ENCODE results near the gene IL26.

DNA sequence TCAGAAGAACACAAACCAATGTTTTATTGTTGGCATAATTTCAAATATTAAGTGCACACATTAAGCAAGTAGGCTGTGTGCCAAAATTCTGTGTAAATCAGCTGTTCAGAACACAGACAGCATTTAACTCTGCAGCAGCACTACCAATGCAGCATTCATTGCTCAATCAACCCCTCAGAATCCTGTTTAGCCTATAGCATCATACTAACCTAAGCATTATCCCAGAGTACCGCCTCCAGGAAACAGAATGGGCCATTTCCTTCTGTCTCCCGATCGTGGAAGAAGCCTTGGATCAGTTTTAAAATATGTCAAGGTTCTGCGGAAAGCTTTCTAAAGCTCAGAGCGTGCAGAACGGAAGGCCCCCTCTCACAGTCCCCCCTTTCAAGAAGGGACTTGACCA lies 3.3 kb downstream of the IL26 start:
- TF ChIP-seq, protein P1, sequence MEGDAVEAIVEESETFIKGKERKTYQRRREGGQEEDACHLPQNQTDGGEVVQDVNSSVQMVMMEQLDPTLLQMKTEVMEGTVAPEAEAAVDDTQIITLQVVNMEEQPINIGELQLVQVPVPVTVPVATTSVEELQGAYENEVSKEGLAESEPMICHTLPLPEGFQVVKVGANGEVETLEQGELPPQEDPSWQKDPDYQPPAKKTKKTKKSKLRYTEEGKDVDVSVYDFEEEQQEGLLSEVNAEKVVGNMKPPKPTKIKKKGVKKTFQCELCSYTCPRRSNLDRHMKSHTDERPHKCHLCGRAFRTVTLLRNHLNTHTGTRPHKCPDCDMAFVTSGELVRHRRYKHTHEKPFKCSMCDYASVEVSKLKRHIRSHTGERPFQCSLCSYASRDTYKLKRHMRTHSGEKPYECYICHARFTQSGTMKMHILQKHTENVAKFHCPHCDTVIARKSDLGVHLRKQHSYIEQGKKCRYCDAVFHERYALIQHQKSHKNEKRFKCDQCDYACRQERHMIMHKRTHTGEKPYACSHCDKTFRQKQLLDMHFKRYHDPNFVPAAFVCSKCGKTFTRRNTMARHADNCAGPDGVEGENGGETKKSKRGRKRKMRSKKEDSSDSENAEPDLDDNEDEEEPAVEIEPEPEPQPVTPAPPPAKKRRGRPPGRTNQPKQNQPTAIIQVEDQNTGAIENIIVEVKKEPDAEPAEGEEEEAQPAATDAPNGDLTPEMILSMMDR (conservative IDR thresholded peaks at IDR 0.05) = no peak
- no peak for TF ChIP-seq EZH2 (IDR thresholded peaks at IDR 0.05; ENCODE audit: low read depth)

All from PC-9 (cell line).